RWPE1 (cell line): ENCODE data around the gene IL1F10.

Experiments
- CTCF ChIA-PET: fragments of 350-600 bp; sonication (Branson Sonifier 250); formaldehyde crosslinking; extraction: SDS; loops from one replicate; lab custom pipeline; 2021; lab: Yijun Ruan, JAX
- POLR2A ChIA-PET: fragments of 400-600 bp; formaldehyde crosslinking; extraction: SDS; loops from one replicate; lab custom pipeline; 2020; ENCODE audit warnings: antibody characterized with exemption; ENCODE audit not compliant: low non-redundant PET; lab: Yijun Ruan, JAX
- DNase-seq: peaks from one replicate; pipeline ENCODE4 v3.0.0; 2012; ENCODE audit warnings: low spot score
- H3K27ac ChIP-seq: fragments of 450-650 bp; 2 replicates; pipeline ENCODE4 v1.5.1; 2017
- TF ChIP-seq, protein P1 (sequence below): fragments of 450-650 bp; conservative IDR thresholded peaks from 2 replicates; pipeline ENCODE4 v1.5.1; 2017; ENCODE audit warnings: low read depth, mild to moderate bottlenecking

Gene IL1F10

DNA sequence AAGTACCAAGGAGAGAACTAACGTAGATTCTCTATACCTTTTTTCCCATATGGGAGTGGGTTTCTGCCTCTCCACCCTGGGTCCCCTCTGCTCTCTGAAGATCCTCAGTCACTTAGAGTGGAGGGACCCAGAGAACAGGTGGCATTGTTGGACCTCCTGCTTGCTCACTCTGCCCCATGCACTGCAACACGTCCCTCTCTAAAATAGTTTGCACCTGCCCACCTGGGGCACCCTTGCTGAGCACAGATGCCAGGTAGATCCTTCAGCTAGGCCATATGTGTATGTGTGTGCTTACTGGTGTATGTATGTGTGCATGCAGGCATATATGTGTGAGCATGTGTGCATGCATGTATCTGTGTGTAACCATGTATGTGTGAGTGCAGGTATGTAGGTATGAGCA is 6.5 kb upstream of the IL1F10 start:
- CTCF ChIA-PET: no interaction called here
- TF ChIP-seq, protein P1, sequence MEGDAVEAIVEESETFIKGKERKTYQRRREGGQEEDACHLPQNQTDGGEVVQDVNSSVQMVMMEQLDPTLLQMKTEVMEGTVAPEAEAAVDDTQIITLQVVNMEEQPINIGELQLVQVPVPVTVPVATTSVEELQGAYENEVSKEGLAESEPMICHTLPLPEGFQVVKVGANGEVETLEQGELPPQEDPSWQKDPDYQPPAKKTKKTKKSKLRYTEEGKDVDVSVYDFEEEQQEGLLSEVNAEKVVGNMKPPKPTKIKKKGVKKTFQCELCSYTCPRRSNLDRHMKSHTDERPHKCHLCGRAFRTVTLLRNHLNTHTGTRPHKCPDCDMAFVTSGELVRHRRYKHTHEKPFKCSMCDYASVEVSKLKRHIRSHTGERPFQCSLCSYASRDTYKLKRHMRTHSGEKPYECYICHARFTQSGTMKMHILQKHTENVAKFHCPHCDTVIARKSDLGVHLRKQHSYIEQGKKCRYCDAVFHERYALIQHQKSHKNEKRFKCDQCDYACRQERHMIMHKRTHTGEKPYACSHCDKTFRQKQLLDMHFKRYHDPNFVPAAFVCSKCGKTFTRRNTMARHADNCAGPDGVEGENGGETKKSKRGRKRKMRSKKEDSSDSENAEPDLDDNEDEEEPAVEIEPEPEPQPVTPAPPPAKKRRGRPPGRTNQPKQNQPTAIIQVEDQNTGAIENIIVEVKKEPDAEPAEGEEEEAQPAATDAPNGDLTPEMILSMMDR: no peak
- H3K27ac ChIP-seq: no peak overlapping the region
- POLR2A ChIA-PET: no interaction called here
- DNase-seq: no peak

DNA sequence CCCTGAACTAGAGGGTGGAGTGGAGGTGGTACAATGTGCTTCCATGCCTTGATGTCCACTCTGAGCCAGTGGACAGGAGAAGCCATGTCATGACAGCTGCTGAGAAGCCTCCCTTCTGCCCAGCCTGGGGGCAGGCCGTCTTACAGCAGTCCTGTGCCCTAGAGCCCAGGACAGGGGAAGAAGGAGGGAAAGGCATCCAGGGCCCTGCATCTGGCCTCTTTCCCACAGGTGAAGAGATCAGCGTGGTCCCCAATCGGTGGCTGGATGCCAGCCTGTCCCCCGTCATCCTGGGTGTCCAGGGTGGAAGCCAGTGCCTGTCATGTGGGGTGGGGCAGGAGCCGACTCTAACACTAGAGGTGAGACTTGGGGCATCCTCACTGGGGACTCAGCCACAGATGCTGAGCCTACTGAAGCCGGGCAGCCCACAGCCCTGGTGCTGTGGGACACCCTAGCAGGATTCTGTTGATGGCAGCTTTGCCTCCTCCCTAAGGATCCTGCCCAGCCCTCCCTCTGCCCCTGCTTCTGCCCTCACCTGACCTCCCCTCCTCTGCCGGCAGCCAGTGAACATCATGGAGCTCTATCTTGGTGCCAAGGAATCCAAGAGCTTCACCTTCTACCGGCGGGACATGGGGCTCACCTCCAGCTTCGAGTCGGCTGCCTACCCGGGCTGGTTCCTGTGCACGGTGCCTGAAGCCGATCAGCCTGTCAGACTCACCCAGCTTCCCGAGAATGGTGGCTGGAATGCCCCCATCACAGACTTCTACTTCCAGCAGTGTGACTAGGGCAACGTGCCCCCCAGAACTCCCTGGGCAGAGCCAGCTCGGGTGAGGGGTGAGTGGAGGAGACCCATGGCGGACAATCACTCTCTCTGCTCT is 5.6 kb upstream of the IL1F10 start:
- no peak overlapping the region for H3K27ac ChIP-seq

DNA sequence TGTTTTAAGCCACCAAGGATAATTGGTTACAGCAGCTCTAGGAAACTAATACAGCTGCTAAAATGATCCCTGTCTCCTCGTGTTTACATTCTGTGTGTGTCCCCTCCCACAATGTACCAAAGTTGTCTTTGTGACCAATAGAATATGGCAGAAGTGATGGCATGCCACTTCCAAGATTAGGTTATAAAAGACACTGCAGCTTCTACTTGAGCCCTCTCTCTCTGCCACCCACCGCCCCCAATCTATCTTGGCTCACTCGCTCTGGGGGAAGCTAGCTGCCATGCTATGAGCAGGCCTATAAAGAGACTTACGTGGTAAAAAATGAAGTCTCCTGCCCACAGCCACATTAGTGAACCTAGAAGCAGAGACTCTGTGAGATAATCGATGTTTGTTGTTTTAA is 3.5 kb upstream of the IL1F10 start:
- ChIA-PET POLR2A (no interaction called here), CTCF (no interaction called here)
- TF ChIP-seq, protein P1: no peak
- no peak overlapping the region for H3K27ac ChIP-seq
- DNase-seq: no peak

More for the DNA sequence above, 5.6 kb upstream of the IL1F10 start:
- ChIA-PET POLR2A (no interaction called here), CTCF (no interaction called here)
- no peak for DNase-seq
- TF ChIP-seq, protein P1: no peak

DNA sequence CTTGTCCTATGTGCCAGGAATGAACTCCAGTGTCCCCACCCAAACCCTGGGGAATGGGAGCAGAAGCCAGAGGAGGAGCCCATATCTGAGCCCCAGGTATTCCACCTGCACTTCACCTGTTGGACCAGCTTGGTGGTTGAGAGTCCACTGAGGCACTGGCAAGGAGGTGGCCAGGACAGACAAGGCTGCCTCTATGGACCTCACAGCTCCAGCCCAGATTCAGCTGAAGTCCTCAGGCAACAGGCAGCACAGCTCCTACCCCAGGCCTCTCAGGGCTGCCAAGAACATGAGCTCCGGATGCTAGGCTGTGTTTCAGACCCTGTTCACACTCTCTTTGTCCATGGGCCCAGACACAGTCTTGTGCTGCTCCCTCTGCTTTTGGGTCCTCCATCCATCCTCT is 2.9 kb upstream of the IL1F10 start:
- POLR2A ChIA-PET: no interaction called here

DNA sequence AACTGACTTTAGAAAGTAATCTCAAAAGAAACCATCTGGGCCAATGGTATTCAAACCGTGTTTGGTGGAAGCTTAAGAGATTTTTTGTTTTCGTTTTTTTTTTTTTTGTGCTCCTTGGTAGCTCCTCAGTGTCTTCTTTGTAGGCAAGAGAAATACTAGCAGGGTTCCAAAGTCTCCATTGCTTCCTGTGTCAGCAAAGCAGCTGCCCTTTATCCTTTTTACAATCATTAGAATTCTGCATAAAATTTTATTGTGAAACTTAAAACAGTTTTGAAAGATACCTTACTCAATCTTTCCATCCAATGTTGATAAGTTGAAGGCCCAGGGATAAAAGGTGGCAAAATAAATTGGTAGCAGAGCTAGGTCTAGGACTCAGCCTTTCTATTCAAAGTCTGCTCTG is 479 bp downstream of the IL1F10 start:
- H3K27ac ChIP-seq: no peak overlapping the region
- TF ChIP-seq, protein P1: no peak
- CTCF ChIA-PET: interaction anchor here (0.5 kb wide), 1 partner anchor 68 kb away, joined by 5 read pairs; no protein-coding TSS in a partner anchor
- POLR2A ChIA-PET: no interaction called here
- no peak for DNase-seq

More for the DNA sequence above, 2.9 kb upstream of the IL1F10 start:
- no peak for DNase-seq
- TF ChIP-seq, protein P1: no peak
- CTCF ChIA-PET: no interaction called here
- no peak overlapping the region for H3K27ac ChIP-seq

DNA sequence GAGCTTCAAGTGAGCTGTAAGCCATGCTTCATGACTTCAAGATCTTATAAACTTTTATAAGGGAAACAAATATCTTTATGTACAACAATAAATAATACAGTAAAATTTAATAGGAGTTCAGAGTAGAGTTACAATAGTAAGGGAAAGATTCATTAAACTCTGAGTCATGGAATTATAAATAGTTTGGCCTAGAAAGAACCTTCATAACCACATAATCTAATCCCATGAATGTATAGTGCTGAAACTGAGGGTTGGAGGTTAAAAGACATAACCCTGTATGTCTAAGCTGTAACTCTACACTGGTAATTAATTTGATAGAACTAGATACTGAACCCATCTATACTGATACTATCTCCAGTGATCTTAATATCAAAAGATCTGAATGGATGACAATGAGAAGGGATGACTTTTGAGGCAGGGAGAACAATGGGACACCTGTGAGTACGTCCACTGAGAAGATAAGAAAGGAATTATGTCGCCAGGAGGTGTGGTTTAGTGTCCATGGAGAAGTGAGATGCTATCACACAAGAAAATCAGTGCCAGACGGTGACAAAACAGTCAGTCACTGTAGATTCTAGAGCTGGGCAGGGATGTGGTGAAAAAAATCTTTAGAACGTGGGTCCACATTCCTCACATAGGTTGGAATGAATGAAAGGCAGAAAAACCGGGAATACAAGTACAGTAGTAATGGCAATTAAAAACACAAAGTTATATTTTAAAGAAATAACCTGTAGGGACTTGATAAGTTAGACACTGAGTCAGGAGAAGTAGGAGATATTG is 1.1 kb downstream of the IL1F10 start:
- ChIA-PET CTCF (no interaction called here), POLR2A (no interaction called here)
- peak; percentile 62 for DNase-seq
- H3K27ac ChIP-seq: no peak overlapping the region
- TF ChIP-seq, protein P1: no peak
